SK-N-DZ (cell line): ENCODE measurements around the gene IL3. TPM values are rescaled to one million over a fixed set of nuclear protein-coding genes. Genes with fewer than 3 reads are reported as not detected.

ENCODE experiments used
- DNase-seq: peaks from one replicate; pipeline ENCODE4 v3.0.0-alpha.2; 2015; ENCODE audit warnings: low spot score
- polyA plus RNA-seq, 2 experiments: library from polyadenylated mRNA; depleted of rRNA; stranded (reverse); fragments of >200 nt; gene quantifications; 2 replicates each; pipeline ENCODE4 v1.2.3, GENCODE V29; 2014

IL3 gene, protein sequence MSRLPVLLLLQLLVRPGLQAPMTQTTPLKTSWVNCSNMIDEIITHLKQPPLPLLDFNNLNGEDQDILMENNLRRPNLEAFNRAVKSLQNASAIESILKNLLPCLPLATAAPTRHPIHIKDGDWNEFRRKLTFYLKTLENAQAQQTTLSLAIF
- polyA plus RNA-seq (2014; cell fraction: cytosol; rRNA removed): not detected in 2 replicates
- polyA plus RNA-seq (2014; cell fraction: nucleus; rRNA removed): not detected in 2 replicates

- DNase-seq: no peak
Observed at GRCh38 chr5:132060501-132061161, at the start of gene IL3. TSS of gene IL3 (plus strand) at chr5:132060655. CDS start at chr5:132060707, 52 bp downstream.

DNA sequence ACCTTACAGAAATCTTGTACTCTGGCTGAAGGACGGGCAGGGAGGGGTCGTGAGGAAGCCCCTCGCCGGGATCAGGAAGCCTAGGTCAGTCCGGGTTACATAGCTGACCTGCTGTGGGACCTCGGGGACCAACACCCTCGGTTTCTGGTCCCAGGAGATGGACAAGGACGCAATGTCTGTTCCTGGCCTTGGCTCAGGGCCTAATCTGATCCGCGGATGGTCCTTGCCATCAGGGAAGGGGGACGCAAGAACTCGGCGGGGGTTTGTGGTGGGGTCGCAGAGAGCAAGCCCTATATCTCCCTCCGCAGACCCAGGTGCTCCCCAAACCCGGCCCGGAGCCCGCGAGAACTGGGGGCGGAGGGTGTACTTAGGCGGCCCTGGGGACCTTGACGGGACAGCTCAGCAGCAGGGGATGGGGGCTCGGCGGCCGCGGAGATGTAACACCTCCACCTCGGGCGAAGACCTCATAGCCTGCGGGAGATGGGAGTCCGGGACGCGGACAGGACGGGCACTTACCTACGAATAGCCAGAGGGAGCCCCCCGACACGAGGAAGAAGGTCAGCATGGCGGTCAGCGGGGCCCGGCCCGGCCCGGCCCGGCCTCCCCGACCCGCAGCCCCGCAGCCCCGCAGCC is 49.4 kb upstream of the IL3 start:
- DNase-seq: no peak

- no peak for DNase-seq
Observed at GRCh38 chr5:132011622-132012343, 48.7 kb upstream of the IL3 start, which contains the start of gene ACSL6. TSS of gene ACSL6 (minus strand) at chr5:132011658. CDS start at chr5:132011553, 105 bp downstream.

DNA sequence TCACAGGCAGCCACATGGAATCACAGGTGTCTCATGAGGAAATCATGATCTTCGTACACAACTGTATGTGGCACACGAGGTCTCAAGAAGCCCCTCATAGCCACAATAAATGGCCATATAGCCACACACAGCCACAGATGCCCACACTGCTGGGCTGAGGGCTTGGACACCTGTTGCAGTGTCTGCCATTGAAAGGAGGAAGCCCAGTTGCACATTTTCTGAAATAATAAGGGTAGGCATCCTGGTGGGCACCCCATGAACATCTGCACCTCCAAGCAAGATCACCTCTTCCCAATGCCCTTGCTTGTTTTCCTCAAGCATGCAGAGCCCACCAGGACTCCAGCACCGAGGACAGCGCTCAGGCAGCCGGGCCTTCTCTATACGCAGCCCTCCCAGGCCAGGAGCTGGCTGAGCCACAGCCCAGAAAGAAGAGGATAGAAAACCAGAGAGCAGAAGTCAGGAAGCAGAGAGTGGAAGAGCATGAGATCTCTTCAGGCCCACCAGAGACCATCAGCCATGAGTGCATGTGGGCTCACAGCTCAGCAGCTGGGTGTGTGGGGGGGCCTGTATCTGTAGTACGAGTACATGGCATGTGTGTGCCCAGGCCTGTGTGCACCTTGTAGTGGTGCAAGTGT is 48.0 kb upstream of the IL3 start:
- DNase-seq: no peak

DNA sequence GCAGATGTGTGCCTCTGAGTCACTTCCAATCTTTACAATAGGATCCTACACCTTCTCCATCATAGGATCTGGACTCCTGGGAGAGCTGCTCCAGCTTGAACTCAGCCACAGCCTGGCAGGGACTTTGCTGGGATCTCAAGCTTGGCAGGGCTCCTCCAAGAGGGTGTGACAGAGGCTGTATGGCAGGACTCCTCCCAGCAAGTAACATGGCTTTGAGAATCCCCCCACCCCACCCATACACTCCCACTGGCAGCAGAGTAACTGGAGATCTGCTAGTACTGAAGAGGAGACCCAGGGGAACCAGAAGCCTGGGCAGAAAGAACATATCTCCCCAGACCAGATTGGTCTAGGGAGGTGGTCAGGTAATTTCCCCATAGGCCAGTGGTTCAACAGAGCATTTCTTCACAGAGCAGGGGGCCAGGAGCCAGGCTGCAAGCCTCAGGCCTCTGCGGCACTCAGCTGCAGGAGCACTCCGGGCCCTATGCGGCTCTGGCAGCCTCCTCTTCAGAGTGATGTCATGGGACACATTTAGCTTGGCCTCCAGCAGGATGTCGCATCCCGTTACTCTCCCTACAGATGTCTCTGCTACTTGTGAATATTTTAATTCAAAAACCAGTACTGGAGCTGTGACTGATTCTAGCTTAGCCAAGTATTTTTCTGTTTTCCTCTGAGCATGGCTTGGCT is 47.3 kb upstream of the IL3 start:
- no peak for DNase-seq

DNA sequence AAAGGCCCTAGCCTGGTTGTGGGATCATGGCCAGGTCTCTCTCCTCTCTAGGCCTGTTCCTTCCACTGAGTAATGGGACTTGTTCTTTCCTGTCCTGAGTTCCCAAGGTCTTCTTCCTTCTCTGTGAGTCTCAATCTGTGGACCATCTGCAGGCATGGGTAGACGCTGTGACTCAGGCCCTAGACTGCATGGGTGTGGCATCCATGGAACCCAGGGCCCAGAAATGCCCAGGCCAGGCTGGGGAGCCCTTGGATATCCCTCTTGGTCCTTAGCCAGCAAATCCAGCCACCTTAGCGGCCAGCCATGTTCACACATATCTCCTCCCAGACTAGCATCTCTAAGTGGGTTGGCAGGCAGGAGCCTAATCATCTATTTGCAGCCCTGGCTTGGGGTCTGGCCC is 46.7 kb upstream of the IL3 start:
- no peak for DNase-seq

DNA sequence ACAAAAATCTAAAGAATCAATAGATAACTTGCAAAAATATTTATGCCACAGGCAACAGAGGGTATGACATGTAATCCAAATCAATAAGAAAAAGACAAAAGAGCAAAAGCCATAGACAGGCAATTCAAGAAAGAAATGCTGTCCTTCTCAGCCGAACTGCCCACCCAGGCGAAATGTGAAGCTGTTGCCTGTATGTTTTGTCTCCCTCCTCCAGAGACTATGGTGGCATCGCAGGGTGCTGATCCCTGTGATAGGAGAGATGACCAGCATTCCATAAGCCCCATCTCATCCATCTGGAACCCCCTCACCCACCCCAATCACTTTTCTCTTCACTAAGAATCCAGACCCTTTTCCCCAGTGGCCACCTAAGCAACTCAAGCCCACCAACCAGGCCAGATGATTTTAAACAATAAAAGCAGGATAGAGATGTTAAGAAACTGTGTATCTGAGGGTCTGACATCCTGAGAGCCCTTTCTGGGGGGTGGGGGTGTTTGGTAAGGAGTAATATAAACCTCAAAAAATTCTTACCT is 43.7 kb upstream of the IL3 start:
- DNase-seq: no peak

DNA sequence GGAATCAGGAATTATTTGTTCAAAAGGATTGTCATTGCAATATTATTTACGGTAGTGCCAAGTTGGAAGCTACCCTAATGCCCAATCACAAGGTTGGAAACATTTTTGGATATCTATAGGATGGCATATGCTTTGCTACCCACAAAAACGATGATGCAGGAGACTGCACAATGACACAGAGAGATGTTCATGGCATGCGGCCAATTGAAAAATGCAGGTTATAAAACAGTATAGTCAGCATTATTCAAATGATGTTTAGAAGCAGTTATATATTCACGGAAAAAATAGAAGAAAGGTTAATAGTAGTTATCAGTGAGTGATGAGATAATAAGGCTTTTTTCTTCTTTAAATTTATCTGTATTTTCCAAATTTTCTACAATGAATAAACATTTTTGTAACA is 43.1 kb upstream of the IL3 start:
- no peak for DNase-seq

GRCh38 chr5:132017738-132018625 is 42.5 kb upstream of the IL3 start:
- DNase-seq: no peak

GRCh38 chr5:132019337-132019736 is 41.1 kb upstream of the IL3 start:
- DNase-seq: no peak

GRCh38 chr5:132019857-132020555 is 40.4 kb upstream of the IL3 start:
- DNase-seq: no peak

- no peak for DNase-seq
Observed at GRCh38 chr5:132020568-132021339, 39.7 kb upstream of the IL3 start.

GRCh38 chr5:132021654-132022053 is 38.8 kb upstream of the IL3 start:
- no peak for DNase-seq

DNA sequence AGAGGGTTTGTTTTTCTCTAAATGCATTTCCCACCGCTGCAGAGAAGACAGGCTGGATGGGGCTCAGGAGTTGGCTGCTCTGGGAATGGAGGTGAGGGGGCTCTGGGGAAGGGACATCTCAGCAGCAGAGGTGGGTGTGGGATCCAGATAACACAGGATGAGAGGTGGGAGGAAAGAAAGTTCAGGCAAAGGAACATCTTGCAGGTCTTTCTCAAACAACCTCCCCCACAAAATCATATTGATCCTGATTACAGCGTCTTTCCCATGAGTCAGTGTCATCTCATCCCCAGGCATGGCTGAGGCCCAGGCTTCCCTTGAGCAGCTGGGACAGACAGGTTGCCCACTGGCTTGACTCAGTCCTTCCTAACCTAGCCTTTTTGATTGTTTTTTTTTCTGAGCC is 37.7 kb upstream of the IL3 start:
- no peak for DNase-seq

GRCh38 chr5:132023258-132024116 is 37.0 kb upstream of the IL3 start:
- no peak for DNase-seq

DNA sequence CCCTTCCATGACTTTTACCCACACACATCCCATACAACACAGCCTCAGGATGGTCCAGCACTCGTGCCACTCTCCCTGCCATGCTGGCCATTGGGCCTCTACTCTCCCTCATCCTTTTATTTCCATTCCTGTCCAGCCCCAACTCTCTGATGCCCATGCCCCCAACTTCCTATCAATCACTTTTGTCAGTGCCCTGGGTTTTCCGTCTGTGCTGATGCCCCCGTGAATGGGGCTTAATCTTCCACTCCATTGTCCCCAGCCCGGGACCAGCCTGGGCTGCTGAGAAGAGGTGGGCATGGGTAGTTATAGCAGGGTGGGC is 36.4 kb upstream of the IL3 start:
- DNase-seq: no peak

GRCh38 chr5:132024789-132025402 is 35.6 kb upstream of the IL3 start:
- DNase-seq: no peak
